ENCODE data around the gene PELI3. TPM values are rescaled to one million over a fixed set of nuclear protein-coding genes. Genes with fewer than 3 reads are reported as not detected.

The PELI3 gene
- total and polyA plus RNA-seq, 10 of the 15 experiments (the other 5 are each of a cell fraction or from before 2014, with no cell fraction given), result 0.14 to 1.5 (median 0.66) TPM

DNA sequence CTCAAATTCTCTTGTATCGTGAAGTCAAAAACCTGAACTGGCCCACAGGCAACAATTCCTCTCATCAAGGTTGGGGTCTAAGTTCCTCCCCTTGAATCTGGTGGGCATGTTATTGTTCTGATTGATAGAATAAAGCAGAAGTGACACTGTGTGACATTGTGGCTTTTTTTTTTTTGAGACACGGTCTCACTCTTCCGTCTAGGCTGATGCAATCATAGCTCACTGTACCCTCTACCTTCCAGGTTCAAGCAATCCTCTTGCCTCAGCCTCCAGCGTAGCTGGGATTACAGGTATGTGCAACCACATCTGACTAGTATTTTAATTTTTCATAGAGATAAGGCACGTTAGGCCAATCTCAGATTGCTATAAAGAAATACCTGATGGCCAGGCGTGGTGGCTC, 8.9 kb upstream of the PELI3 start:
- ChIA-PET POLR2A (interaction anchor here (0.6 to 0.9 kb wide), 2 partner anchors 377 to 805 kb away, joined by 3 to 6 read pairs; no protein-coding TSS in a partner anchor), RAD21 (ENCODE audit: unreplicated experiment) (interaction anchor here (1.2 to 1.7 kb wide), 4 partner anchors 9 to 40 kb away, joined by 3 to 7 read pairs (median 4); partner anchors contain the start of genes MRPL11 and PELI3), SMC1A (ENCODE audit: uncharacterized antibody, unreplicated experiment) (interaction anchor here (1.8 to 2.0 kb wide), 2 partner anchors 19 to 21 kb away, joined by 5 to 8 read pairs; partner anchors contain the start of gene MRPL11), CTCF (interaction anchor here (0.7 to 2.7 kb wide), 2 partner anchors 19 to 21 kb away, joined by 3 to 21 read pairs; partner anchors contain the start of gene MRPL11)
- ATAC-seq (peak; percentile 73), DNase-seq (ENCODE audit: low read depth, low spot score) (no peak), FAIRE-seq (no peak)
- Histone ChIP-seq H3K36me3 (ENCODE audit: control insufficient read depth in 2 of 2, insufficient read depth in 2 of 2, low read length in 1 of 2) (no peaks in the 10 kb centered on the region), H3K79me2 (ENCODE audit: control insufficient read depth, insufficient read depth, low read length) (no peaks in the 10 kb centered on the region), H3K4me2 (ENCODE audit: control insufficient read depth, insufficient read depth) (no peak overlapping the region), H3K4me3 (no peak overlapping the region), H3K27ac (ENCODE audit: control insufficient read depth, insufficient read depth) (no peak overlapping the region), H3K9ac (ENCODE audit: control insufficient read depth, insufficient read depth, low read length) (no peak overlapping the region), H2AFZ (ENCODE audit: control insufficient read depth, low read depth, low read length) (no peak overlapping the region), H3K4me1 (ENCODE audit: control insufficient read depth, insufficient read depth, low read length) (peaks cover 15% of the 10 kb centered on the region), H3K9me3 (replicated peaks; ENCODE audit: control insufficient read depth, insufficient read depth, low read length) (no peaks in the 10 kb centered on the region; the same call in 1 of the 3 replicates), H3K27me3 (replicated peaks in 1 of 2; ENCODE audit: control insufficient read depth in 2 of 2, insufficient read depth in 2 of 2, low read length in 1 of 2) (no peaks in the 10 kb centered on the region), H4K20me1 (ENCODE audit: control insufficient read depth, insufficient read depth) (no peaks in the 10 kb centered on the region)
- intact Hi-C loops (cut with micrococcal nuclease; ENCODE audit: unreplicated experiment) (no loop called here), in situ Hi-C loops (cut with MboI) (no loop called here)
- no TSS peak for BruUV-seq (replicated peaks)
- WGBS (ENCODE audit: insufficient coverage, insufficient replicate concordance, low lambda C conversion rate, missing lambda C conversion rate), result 39% methylated on average over 6 of the region's 6 CpGs
- peak; percentile 68 for TF ChIP-seq PKNOX1 (IDR thresholded peaks at IDR 0.05)
- TF ChIP-seq MYB (IDR thresholded peaks at IDR 0.05; ENCODE audit: borderline replicate concordance, low read depth, low read length), result no peak
- TF ChIP-seq, protein P1, sequence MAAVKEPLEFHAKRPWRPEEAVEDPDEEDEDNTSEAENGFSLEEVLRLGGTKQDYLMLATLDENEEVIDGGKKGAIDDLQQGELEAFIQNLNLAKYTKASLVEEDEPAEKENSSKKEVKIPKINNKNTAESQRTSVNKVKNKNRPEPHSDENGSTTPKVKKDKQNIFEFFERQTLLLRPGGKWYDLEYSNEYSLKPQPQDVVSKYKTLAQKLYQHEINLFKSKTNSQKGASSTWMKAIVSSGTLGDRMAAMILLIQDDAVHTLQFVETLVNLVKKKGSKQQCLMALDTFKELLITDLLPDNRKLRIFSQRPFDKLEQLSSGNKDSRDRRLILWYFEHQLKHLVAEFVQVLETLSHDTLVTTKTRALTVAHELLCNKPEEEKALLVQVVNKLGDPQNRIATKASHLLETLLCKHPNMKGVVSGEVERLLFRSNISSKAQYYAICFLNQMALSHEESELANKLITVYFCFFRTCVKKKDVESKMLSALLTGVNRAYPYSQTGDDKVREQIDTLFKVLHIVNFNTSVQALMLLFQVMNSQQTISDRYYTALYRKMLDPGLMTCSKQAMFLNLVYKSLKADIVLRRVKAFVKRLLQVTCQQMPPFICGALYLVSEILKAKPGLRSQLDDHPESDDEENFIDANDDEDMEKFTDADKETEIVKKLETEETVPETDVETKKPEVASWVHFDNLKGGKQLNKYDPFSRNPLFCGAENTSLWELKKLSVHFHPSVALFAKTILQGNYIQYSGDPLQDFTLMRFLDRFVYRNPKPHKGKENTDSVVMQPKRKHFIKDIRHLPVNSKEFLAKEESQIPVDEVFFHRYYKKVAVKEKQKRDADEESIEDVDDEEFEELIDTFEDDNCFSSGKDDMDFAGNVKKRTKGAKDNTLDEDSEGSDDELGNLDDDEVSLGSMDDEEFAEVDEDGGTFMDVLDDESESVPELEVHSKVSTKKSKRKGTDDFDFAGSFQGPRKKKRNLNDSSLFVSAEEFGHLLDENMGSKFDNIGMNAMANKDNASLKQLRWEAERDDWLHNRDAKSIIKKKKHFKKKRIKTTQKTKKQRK (IDR thresholded peaks at IDR 0.05; ENCODE audit: low read depth, low read length), result no peak
- TF ChIP-seq NR2C2 (IDR thresholded peaks at IDR 0.05; ENCODE audit: borderline replicate concordance, control insufficient read depth, insufficient read length, low read depth), result no peak
- no peak for TF ChIP-seq PML (IDR thresholded peaks at IDR 0.05; ENCODE audit: low read length)
- TF ChIP-seq CREB1 (IDR thresholded peaks at IDR 0.05; ENCODE audit: low read depth), result no peak
- TF ChIP-seq BRCA1 (IDR thresholded peaks at IDR 0.05; ENCODE audit: low read depth, low read length), result no peak
- TF ChIP-seq TCF3 (IDR thresholded peaks at IDR 0.05; ENCODE audit: borderline replicate concordance, insufficient read depth, low read depth, low read length), result no peak
- TF ChIP-seq PAX8 (IDR thresholded peaks at IDR 0.05), result no peak
- no peak for TF ChIP-seq TCF12 (IDR thresholded peaks at IDR 0.05; ENCODE audit: low read depth, low read length)
- TF ChIP-seq TBL1XR1 (IDR thresholded peaks at IDR 0.05; ENCODE audit: low read depth, low read length), result no peak
- TF ChIP-seq RB1 (IDR thresholded peaks at IDR 0.05; ENCODE audit: borderline replicate concordance), result no peak
- TF ChIP-seq RELA (IDR thresholded peaks at IDR 0.05; ENCODE audit: borderline replicate concordance, partially characterized antibody), result no peak
- no peak for TF ChIP-seq BCL3 (IDR thresholded peaks at IDR 0.05; ENCODE audit: borderline replicate concordance, insufficient read depth, low read depth, low read length, poor library complexity, severe bottlenecking)
- TF ChIP-seq ZSCAN29 (IDR thresholded peaks at IDR 0.05), result no peak
- peak; percentile 85; the same call in 1 of the 2 replicates for TF ChIP-seq SPI1 (IDR thresholded peaks at IDR 0.05; ENCODE audit: borderline replicate concordance, insufficient read depth, low read depth, low read length)
- no peak for TF ChIP-seq BACH1 (IDR thresholded peaks at IDR 0.05; ENCODE audit: borderline replicate concordance)
- TF ChIP-seq WRNIP1 (IDR thresholded peaks at IDR 0.05; ENCODE audit: borderline replicate concordance, low read depth, low read length), result no peak
- no peak for TF ChIP-seq SIX5 (IDR thresholded peaks at IDR 0.05; ENCODE audit: low read depth, low read length, severe bottlenecking)
- no peak for TF ChIP-seq FOXM1 (IDR thresholded peaks at IDR 0.05; ENCODE audit: low read depth, low read length)
- no peak for TF ChIP-seq SMARCA5 (IDR thresholded peaks at IDR 0.05)

Measured in GM12878 (cell line).